GM21528 (cell line): ENCODE measurements around the gene PIGW.
"Not testable (repeated sequence)": the region's sequence is repeated elsewhere in the genome, so short reads cannot be mapped to it uniquely, and the experiment has no call there.

Experiments
- ATAC-seq: cut with Tn5 transposase; IDR thresholded peaks from one replicate; pipeline ENCODE4 v1.9.1; 2021; ENCODE audit warnings: mild to moderate bottlenecking, moderate library complexity; ENCODE audit not compliant: unreplicated experiment, low FRiP score

PIGW gene

GRCh38 chr17:36507266-36507665 lies 27.5 kb upstream of the PIGW start:
- ATAC-seq = no peak

- ATAC-seq = not testable (repeated sequence)
Measured at GRCh38 chr17:36508439-36508838, 26.3 kb upstream of the PIGW start.

GRCh38 chr17:36509272-36509985 lies 25.4 kb upstream of the PIGW start:
- no peak for ATAC-seq

- ATAC-seq = no peak
Measured at GRCh38 chr17:36510636-36511035, 24.2 kb upstream of the PIGW start.

DNA sequence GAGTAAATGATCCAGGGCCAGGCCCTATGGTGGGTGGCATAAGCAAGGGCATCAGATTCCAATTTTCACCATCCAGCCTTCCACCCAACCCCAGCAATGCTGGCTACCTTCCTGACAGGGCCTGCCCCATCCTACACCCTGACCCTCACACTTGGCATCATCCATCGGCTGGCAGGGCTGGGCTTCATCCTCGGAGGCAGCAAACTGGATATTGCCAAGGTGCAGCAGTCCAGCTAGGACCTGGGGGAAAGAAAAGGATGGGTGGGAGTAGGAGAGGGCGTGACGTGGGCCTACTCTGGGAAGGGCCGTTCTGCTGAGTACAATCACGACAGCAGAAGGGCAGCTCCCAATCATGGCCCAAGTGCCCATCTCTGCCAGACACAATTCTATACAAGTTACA lies 23.6 kb upstream of the PIGW start:
- no peak for ATAC-seq

DNA sequence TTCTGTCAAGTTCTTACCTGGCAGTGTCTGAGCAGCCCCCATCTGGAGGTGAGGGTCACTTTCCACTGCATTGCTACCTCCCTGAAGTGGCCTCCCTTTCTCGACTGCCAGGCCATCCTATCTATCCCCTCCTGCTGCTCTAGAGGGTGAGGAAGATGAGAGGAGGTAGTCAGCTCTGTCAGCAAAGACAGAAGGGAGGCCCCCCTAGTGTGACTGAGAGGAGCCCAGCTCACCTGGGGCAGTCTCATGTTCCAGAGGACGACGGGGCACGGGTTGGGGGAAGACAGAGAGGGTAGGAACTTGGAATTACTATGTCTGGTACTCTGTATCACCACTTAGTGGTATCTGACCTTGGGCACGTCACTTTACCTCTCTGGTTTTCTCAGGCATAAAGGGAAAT lies 22.1 kb upstream of the PIGW start:
- no peak for ATAC-seq

DNA sequence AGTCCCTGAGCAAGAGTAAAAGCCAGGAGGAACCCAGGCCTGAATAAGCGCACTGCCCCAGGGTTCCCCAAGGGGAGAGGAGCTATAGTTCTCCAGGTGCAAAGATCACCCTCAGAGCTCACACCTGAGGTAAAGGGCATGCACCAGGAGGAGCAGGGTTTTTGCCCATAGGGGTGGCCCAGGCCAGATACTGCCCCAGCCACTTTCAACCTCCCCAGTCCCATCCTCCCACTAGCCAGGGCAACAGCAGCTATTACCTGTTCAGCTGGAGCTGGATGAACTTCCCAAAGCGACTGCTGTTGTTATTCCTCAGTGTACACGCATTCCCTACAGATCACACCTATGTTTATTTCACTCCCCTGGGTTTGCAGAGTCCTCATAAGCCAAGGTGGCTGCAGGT lies 19.9 kb upstream of the PIGW start:
- ATAC-seq = no peak

GRCh38 chr17:36515837-36516236 lies 18.9 kb upstream of the PIGW start:
- ATAC-seq = no peak

- no peak for ATAC-seq
Measured at GRCh38 chr17:36523113-36523512, 11.7 kb upstream of the PIGW start.

GRCh38 chr17:36524428-36524876 lies 10.3 kb upstream of the PIGW start:
- no peak for ATAC-seq

DNA sequence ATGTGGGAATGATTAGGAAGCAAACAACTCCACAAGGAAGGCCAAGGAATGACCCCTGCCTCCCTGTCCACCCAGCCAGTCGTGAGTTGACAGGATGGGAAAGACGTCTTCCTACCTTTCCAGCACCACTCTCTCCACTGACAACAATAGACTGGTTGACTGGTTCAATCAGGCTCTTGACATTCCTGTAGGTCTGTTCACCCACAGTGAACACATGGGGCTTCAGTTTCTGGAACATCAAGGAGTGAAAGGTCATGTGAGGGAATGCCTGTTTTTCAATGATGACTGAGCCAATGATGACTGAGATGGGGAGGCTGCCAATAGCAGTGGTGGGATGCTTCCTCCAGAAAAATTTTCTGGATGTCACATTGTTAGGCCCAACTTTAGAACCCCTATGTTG lies 9.7 kb upstream of the PIGW start:
- ATAC-seq = no peak

DNA sequence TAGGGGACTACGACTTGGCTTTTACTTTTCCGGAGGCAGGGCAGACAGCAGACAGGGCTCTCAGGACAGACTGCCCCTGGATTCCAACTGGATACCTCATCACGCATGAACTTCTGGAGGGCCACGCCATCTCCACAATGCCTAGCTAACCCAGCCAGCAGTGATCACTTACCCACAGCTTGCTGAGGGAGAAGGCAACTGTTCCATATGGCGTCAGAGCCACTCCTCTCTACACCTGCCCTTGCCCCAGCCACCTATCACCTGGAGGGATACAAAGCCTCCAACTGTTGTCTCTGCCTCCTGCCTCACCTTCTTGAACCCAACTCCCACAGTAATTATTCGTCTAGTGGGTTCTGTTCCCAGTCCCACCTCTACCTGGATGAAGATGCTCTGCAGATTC lies 8.9 kb upstream of the PIGW start:
- no peak for ATAC-seq

DNA sequence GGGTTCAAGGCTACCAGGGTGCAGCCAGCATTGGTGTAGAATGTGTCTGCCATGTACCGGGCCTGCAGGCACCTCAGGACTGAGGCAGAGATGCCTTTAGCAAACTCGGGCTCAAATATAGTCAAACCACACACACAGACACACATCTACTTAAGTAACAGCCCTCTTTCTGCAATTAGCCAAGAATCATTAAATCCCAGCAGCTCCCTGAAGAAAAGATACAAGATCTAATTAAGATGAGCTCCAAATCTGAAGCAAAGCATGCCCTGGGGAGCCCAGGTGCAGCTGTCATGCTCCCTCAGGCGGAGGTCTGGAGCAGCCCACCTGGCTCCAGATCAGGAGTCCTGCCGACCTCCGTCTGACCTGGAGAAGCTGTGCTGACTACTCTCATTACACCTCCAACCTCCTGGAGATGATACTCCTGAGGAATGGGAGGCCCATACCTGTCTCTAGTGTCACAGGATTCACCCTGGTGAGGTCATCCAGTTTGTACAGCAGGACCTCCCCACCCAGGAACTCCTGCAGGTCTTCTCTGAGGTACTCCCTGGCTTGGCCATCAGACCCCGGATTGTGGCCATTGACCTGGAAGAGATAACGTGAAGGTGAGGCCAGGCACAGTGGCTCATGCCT lies 7.1 kb upstream of the PIGW start:
- ATAC-seq = no peak

DNA sequence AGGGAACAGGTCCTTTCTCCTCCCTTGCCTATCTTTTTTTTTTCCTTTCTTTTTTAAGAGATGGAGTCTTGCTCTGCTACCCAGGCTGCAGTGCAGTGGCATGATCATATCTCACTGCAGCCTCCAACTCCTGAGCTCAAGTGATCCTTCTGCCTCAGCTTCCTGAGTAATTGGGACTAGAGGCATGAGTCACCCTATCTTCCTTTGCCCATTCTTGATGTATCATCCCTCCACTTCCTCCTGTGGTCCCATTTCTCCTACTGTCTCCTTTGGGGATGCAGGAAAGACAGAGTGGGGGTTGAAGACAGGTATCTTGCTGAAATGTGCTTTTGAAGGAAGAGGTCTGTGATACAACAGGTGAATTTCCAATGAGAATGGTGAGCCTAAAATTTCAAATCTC lies 5.7 kb upstream of the PIGW start:
- ATAC-seq = no peak

- ATAC-seq = no peak
Measured at GRCh38 chr17:36532435-36532975, 2.3 kb upstream of the PIGW start.

- ATAC-seq = peak; percentile 43
Measured at GRCh38 chr17:36533935-36534839, 600 bp upstream of the PIGW start.

GRCh38 chr17:36535669-36536081 lies 888 bp downstream of the PIGW start:
- ATAC-seq = no peak

- no peak for ATAC-seq
Measured at GRCh38 chr17:36540696-36541095, 5.9 kb downstream of the PIGW start.

DNA sequence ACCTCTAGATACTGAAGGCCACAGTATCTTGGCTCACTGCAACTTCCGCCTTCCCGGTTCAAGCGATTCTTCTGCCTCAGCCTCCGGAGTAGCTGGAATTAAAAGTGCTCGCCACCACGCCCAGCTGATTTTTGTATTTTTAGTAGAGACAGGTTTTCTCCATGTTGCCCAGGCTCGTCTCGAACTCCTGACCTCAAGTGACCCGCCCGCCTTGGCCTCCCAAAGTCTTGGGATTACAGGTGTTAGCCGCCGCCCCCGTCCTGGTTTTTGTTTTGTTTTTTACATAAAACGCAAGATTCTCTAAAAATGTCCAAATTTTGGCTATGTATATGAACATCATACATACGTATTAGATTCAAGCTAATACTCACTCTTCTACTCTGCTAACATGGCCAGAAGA lies 8.0 kb downstream of the PIGW start:
- ATAC-seq = no peak

DNA sequence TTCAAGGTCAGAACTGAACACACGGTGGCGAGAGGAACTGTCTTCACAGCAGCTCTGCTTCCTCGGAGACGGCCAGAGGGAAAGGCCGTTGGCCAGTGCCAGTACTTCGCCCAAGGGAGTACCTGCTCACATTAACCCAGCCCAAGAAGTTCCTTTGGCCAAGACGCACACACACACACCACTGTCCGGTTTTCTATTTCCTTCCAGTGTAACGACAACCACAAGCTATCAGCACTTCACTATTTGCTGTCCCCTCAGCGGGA lies 9.2 kb downstream of the PIGW start:
- ATAC-seq = peak; percentile 18

GRCh38 chr17:36544307-36545076 lies 9.7 kb downstream of the PIGW start, which contains the start of gene GGNBP2:
GGNBP2 (plus strand) TSS chr17:36544919; CDS start chr17:36545725, 806 bp downstream.
- peak; percentile 54 for ATAC-seq
